ENCODE data around the gene TCF23. TPM values are rescaled to one million over a fixed set of nuclear protein-coding genes. Genes with fewer than 3 reads are reported as not detected.

The TCF23 gene
- total and polyA plus RNA-seq, 2 of the 8 experiments (the other 6 are each of a cell fraction or from before 2014, with no cell fraction given), result 0.02 TPM; not detected in 1

- no peaks in the 10 kb centered on the region for H3K79me1 ChIP-seq (ENCODE audit: low read depth, low read length)
- no peak overlapping the region for H2BK5ac ChIP-seq (ENCODE audit: low read depth, low read length)
- no peak for DNase-seq (ENCODE audit: low read depth in 1 of 2, low spot score in 2 of 2)
- H3K23me2 ChIP-seq (ENCODE audit: low read depth, low read length), result no peaks in the 10 kb centered on the region
- H3K27me3 ChIP-seq (replicated peaks in 1 of 4; ENCODE audit: control insufficient read depth in 3 of 4, extremely low read depth in 1 of 4, insufficient read depth in 3 of 4, low read length in 3 of 4), result no peaks in the 10 kb centered on the region
- no peaks in the 10 kb centered on the region for H3K36me3 ChIP-seq (ENCODE audit: control insufficient read depth in 2 of 4, insufficient read depth in 4 of 4, low read length in 3 of 4)
- H3K79me2 ChIP-seq (ENCODE audit: control insufficient read depth in 1 of 2, insufficient read depth in 2 of 2, low read length in 2 of 2), result no peaks in the 10 kb centered on the region
- ChIA-PET POLR2A (ENCODE audit: partially characterized antibody) (interaction anchor here (0.6 to 1.2 kb wide), 4 partner anchors 13 to 48 kb away, joined by 3 to 4 read pairs (median 3); partner anchors contain the start of gene PRR30), CTCF (ENCODE audit: partially characterized antibody) (interaction anchor here (0.7 to 5.6 kb wide), 9 partner anchors 9 to 150 kb away, joined by 3 to 27 read pairs (median 6); partner anchors contain the start of genes ABHD1 and TRIM54)
- no peak overlapping the region for H2AK5ac ChIP-seq (ENCODE audit: low read depth, low read length)
- H3K56ac ChIP-seq (replicated peaks; ENCODE audit: insufficient read length, low read depth, low read length), result no peak overlapping the region
- no peak overlapping the region for H3K4me3 ChIP-seq (ENCODE audit: extremely low read depth in 1 of 4, insufficient read depth in 2 of 4, low read depth in 3 of 4, low read length in 4 of 4)
- no peaks in the 10 kb centered on the region; a peak in 1 of 7 replicates for H3K4me1 ChIP-seq (replicated peaks in 1 of 4; ENCODE audit: control insufficient read depth in 3 of 4, insufficient read depth in 4 of 4, low read length in 3 of 4)
- H2BK15ac ChIP-seq (ENCODE audit: low read length), result no peak overlapping the region
- no peak overlapping the region for H2BK20ac ChIP-seq (ENCODE audit: low read length)
- no peak overlapping the region for H3K18ac ChIP-seq (ENCODE audit: extremely low read depth, low read length)
- H3K23ac ChIP-seq (ENCODE audit: insufficient read length), result no peak overlapping the region
- H4K20me1 ChIP-seq (replicated peaks in 1 of 2; ENCODE audit: control insufficient read depth in 1 of 2, insufficient read depth in 2 of 2, low read length in 2 of 2), result no peaks in the 10 kb centered on the region
- H3K9ac ChIP-seq (replicated peaks in 1 of 4; ENCODE audit: extremely low read depth in 1 of 4, low read depth in 3 of 4, low read length in 3 of 4), result no peak overlapping the region
- no peaks in the 10 kb centered on the region for H3K9me3 ChIP-seq (ENCODE audit: insufficient read depth in 2 of 2, low read depth in 1 of 2, low read length in 1 of 2)
- no peak overlapping the region for H3K27ac ChIP-seq (ENCODE audit: low read depth, low read length)
- H4K8ac ChIP-seq (ENCODE audit: extremely low read depth, insufficient read depth, low read length), result no peak overlapping the region; the same call in 1 of the 2 replicates
- no peak for FAIRE-seq
- no peak overlapping the region for H2AFZ ChIP-seq (ENCODE audit: low read length)
- no peak overlapping the region for H3K14ac ChIP-seq (ENCODE audit: insufficient read length)
- WGBS, 2 experiments (ENCODE audit: extremely low coverage in 1 of 2, insufficient coverage in 1 of 2, insufficient read length in 1 of 2, insufficient replicate concordance in 2 of 2, low coverage in 1 of 2, low lambda C conversion rate in 2 of 2, missing lambda C conversion rate in 1 of 2), result 72% methylated on average over 2 of the region's 2 CpGs; no CpG with 5 or more reads in 1 of the 2 experiments
- H3K4ac ChIP-seq (replicated peaks; ENCODE audit: insufficient read length, low read depth, low read length), result no peak overlapping the region
- no peak overlapping the region for H4K5ac ChIP-seq (ENCODE audit: insufficient read length, low read depth, low read length)
- H4K91ac ChIP-seq (replicated peaks; ENCODE audit: insufficient read length, low read length), result no peak overlapping the region
- no peak overlapping the region for H2BK120ac ChIP-seq (replicated peaks; ENCODE audit: low read depth, low read length)
- H3K4me2 ChIP-seq (ENCODE audit: insufficient read depth in 1 of 2, low read depth in 2 of 2, low read length in 2 of 2), result no peak overlapping the region
- TF ChIP-seq MAFK (IDR thresholded peaks at IDR 0.05; ENCODE audit: low read depth, low read length) (no peak), MAX (IDR thresholded peaks at IDR 0.05) (no peak), SP2 (IDR thresholded peaks at IDR 0.05; ENCODE audit: low read length) (no peak), SUZ12 (IDR thresholded peaks at IDR 0.05; ENCODE audit: low read length) (no peak), SIN3A (conservative IDR thresholded peaks at IDR 0.05 in 1 of 2, IDR thresholded peaks at IDR 0.05 in 1 of 2; ENCODE audit: low read depth in 1 of 2, low read length in 2 of 2) (no peak), SP4 (IDR thresholded peaks at IDR 0.05; ENCODE audit: low read length) (no peak), NRF1 (IDR thresholded peaks at IDR 0.05; ENCODE audit: low read depth, low read length) (no peak), SIRT6 (IDR thresholded peaks at IDR 0.05; ENCODE audit: low read length) (no peak), FOSL1 (IDR thresholded peaks at IDR 0.05; ENCODE audit: insufficient read depth, low read depth, low read length) (no peak), POU5F1 (IDR thresholded peaks at IDR 0.05; ENCODE audit: low read depth, low read length) (no peak), BACH1 (IDR thresholded peaks at IDR 0.05; ENCODE audit: low read length) (no peak), YY1 (IDR thresholded peaks at IDR 0.05; ENCODE audit: low read depth, low read length) (no peak)
- H2BK12ac ChIP-seq (ENCODE audit: low read depth, low read length), result no peak overlapping the region
These were observed 4.1 kb downstream of the TCF23 start for GRCh38 chr2:27152796-27153464.
